DND-41 (cell line): ENCODE measurements around the gene TRIM31.
A peak's percentile ranks its signal among the peaks of the same experiment; 100 is the strongest.

Experiments used
- ATAC-seq: fragments of 200-7000 bp; cut with Tn5 transposase; 3 replicates; pipeline ENCODE4 v1.9.1; 2021; ENCODE audit warnings: low read depth; ENCODE audit not compliant: insufficient read depth
- DNase-seq: peaks from one replicate; pipeline ENCODE4 v3.0.0-alpha.2; 2020
- H2AFZ ChIP-seq: 2 replicates; pipeline ENCODE4 v1.6.0; 2012; ENCODE audit warnings: low read depth, low read length
- H3K27ac ChIP-seq: 2 replicates; pipeline ENCODE4 v1.5.1; 2012; ENCODE audit warnings: low read length, inconsistent platforms
- H3K27me3 ChIP-seq: fragments of 200-600 bp; sonication (generic); 2 replicates; pipeline ENCODE4 v1.6.0; 2012; ENCODE audit warnings: low read length, mild to moderate bottlenecking, inconsistent platforms; ENCODE audit not compliant: insufficient read depth, poor library complexity
- H3K36me3 ChIP-seq: 2 replicates; pipeline ENCODE4 v1.5.1; 2012; ENCODE audit warnings: low read length, inconsistent platforms; ENCODE audit not compliant: insufficient read depth
- H3K4me1 ChIP-seq: 2 replicates; pipeline ENCODE4 v1.5.1; 2012; ENCODE audit warnings: mild to moderate bottlenecking, low read length; ENCODE audit not compliant: insufficient read depth
- H3K4me2 ChIP-seq: 2 replicates; pipeline ENCODE4 v1.6.0; 2012; ENCODE audit warnings: mild to moderate bottlenecking, moderate library complexity, low read length, inconsistent platforms; ENCODE audit not compliant: insufficient read depth
- H3K4me3 ChIP-seq, 2 experiments: fragments of 200-600 bp in 1 of 2; shearing (Covaris generic) in 1 of 2; 2 replicates each; pipeline ENCODE4 v1.5.1; 2012 to 2016; ENCODE audit warnings: inconsistent platforms in 2 of 2, low read length in 2 of 2, mild to moderate bottlenecking in 2 of 2, low read depth in 1 of 2, moderate library complexity in 1 of 2
- H3K79me2 ChIP-seq: 2 replicates; pipeline ENCODE4 v1.6.0; 2012; ENCODE audit warnings: low read length, inconsistent platforms; ENCODE audit not compliant: insufficient read depth
- H3K9ac ChIP-seq: 2 replicates; pipeline ENCODE4 v1.6.0; 2012; ENCODE audit warnings: low read depth, mild to moderate bottlenecking, inconsistent platforms, low read length, moderate library complexity
- H3K9me3 ChIP-seq: 2 replicates; pipeline ENCODE4 v1.5.1; 2012; ENCODE audit warnings: low read length, moderate library complexity, mild to moderate bottlenecking, inconsistent platforms; ENCODE audit not compliant: insufficient read depth, severe bottlenecking
- H4K20me1 ChIP-seq: 2 replicates; pipeline ENCODE4 v1.6.0; 2012; ENCODE audit warnings: low read length; ENCODE audit not compliant: insufficient read depth
- EZH2 ChIP-seq: IDR thresholded peaks from 3 replicates; pipeline ENCODE4 v1.6.1; 2012; ENCODE audit warnings: borderline replicate concordance, low read depth, mild to moderate bottlenecking, moderate library complexity, low read length, inconsistent platforms; ENCODE audit not compliant: severe bottlenecking
- TF ChIP-seq, protein P1 (sequence below): IDR thresholded peaks from 2 replicates; pipeline ENCODE4 v1.5.1; 2012; ENCODE audit warnings: borderline replicate concordance, low read length, moderate library complexity, mild to moderate bottlenecking; ENCODE audit not compliant: poor library complexity, severe bottlenecking; ENCODE audit errors: extremely low read depth

The TRIM31 gene

DNA sequence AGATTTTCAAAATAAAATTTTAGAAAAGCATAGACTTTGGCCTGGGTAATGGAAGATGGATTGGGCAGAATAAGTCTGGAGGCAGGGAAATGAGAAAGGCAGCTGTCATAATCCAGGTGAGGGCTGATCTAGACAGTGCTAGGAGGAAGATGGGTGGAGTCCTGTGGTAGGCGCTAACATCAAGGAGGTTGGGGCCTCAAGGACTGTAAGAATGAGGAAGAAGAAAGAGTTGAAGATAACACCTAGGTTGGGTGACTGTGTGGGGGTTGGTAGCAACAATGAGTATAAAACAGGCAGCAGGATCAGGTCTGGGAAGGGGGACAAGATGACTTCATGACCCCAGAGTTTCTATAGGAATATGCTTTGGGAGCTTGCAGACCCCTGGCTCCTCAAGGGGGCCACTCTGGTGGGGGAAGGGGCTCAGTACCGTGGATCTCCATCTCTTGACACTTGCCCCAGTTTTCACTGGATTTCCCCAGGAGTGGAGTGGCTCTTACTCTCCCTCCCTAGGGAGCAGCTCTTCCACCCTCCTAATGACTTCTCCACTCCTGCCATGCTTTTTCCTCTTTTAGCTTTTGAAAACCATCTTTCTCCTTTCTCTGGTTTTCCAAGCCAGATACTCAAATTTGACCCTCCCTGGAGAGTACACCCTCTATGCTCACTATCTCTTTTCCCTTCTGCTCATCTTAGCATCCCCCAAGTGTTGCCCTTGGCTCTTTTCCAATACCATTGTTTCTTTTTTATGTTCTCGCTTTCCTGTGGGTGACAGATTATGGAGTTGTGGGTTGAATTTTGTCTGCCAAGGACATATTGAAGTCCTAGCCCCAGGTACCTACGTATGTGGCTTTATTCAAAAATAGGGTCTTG is 14.8 kb downstream of the TRIM31 start:
- DNase-seq (no peak), ATAC-seq (peak; percentile 54; the same call in 1 of the 3 replicates)
- Histone ChIP-seq H3K27ac (no peak overlapping the region), H3K4me1 (peaks cover 13% of the 10 kb centered on the region), H3K36me3 (no peaks in the 10 kb centered on the region), H3K27me3 (peaks cover 81% of the 10 kb centered on the region), H2AFZ (no peak overlapping the region), H3K4me3 (no peak overlapping the region), H3K9ac (no peak overlapping the region), H3K9me3 (no peaks in the 10 kb centered on the region), H4K20me1 (no peaks in the 10 kb centered on the region), H3K4me2 (no peak overlapping the region), H3K79me2 (no peaks in the 10 kb centered on the region)
- TF ChIP-seq, protein P1, sequence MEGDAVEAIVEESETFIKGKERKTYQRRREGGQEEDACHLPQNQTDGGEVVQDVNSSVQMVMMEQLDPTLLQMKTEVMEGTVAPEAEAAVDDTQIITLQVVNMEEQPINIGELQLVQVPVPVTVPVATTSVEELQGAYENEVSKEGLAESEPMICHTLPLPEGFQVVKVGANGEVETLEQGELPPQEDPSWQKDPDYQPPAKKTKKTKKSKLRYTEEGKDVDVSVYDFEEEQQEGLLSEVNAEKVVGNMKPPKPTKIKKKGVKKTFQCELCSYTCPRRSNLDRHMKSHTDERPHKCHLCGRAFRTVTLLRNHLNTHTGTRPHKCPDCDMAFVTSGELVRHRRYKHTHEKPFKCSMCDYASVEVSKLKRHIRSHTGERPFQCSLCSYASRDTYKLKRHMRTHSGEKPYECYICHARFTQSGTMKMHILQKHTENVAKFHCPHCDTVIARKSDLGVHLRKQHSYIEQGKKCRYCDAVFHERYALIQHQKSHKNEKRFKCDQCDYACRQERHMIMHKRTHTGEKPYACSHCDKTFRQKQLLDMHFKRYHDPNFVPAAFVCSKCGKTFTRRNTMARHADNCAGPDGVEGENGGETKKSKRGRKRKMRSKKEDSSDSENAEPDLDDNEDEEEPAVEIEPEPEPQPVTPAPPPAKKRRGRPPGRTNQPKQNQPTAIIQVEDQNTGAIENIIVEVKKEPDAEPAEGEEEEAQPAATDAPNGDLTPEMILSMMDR: no peak
- TF ChIP-seq EZH2: no peak

DNA sequence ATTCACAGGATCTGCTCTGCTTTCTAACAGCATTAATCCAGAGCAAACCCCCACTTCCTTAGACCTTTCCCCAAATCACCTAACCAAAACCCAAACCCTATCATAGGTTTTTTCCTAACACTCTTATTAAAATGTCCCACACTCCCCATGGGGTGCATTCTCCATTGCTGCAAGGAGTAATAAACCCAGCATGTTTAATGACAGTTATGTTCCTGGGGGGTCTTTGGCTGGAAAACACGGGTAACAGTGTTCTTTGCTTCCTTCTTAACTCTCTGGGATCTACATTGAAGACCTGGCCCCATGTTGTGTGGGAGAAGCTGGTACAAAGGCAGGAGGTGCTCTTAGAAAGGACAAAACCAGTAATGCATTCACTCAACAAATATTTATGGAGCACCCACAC is 16.1 kb downstream of the TRIM31 start:
- no peak overlapping the region for H3K9ac ChIP-seq
- H3K4me3 ChIP-seq: no peak overlapping the region
- no peak overlapping the region for H2AFZ ChIP-seq
- H3K27me3 ChIP-seq: peaks cover 71% of the 10 kb centered on the region
- H3K4me2 ChIP-seq: no peak overlapping the region
- TF ChIP-seq, protein P1: no peak
- no peak for TF ChIP-seq EZH2
- H4K20me1 ChIP-seq: no peaks in the 10 kb centered on the region
- DNase-seq (no peak), ATAC-seq (no peak)
- no peaks in the 10 kb centered on the region for H3K79me2 ChIP-seq
- H3K9me3 ChIP-seq: no peaks in the 10 kb centered on the region
- no peak overlapping the region for H3K27ac ChIP-seq
- H3K36me3 ChIP-seq: no peaks in the 10 kb centered on the region
- peaks cover 6% of the 10 kb centered on the region for H3K4me1 ChIP-seq

DNA sequence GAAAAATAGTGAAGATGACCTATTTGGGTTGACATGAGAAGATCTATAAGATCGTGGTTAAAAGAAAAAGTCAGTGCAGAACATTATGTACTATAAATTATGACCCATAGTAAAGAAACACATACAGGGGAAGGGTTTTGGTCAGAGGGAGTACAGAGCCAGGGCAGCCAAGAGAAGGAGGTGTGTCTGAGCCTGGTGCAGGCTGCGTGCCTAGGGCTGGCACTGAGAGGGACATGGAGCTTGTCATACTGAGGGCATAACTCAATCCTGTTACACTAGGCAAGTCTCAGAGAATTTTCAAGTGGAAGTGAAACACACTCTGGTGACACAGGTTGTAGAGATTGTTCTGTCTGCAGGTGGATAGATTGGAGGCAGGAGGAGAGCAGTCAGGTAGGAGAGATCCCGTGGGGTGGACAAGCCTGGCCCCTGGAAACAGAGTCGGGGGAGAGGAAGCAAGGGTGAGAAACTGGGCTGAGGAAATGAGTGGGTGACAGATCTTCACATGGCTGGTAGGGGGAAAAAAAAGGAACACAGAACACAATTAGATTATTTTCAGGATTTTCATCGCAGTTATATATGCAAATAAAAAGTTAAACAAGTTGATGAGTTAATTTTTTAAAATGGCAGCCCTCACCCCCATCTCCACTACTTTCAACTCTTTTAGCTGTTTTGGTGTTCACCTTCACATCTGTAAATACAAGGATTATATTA is 18.8 kb downstream of the TRIM31 start:
- Histone ChIP-seq H3K27ac (no peak overlapping the region), H3K4me1 (no peaks in the 10 kb centered on the region), H3K9me3 (no peaks in the 10 kb centered on the region), H3K4me3 (no peak overlapping the region), H3K27me3 (peaks cover 53% of the 10 kb centered on the region), H4K20me1 (no peaks in the 10 kb centered on the region), H3K36me3 (no peaks in the 10 kb centered on the region), H3K4me2 (no peak overlapping the region), H3K79me2 (no peaks in the 10 kb centered on the region), H3K9ac (no peak overlapping the region), H2AFZ (no peak overlapping the region)
- ATAC-seq (no peak), DNase-seq (no peak)
- TF ChIP-seq, protein P1: no peak
- TF ChIP-seq EZH2: no peak
